ENCODE results near the gene CLDN20. TPM values are rescaled to one million over a fixed set of nuclear protein-coding genes. Genes with fewer than 3 reads are reported as not detected.

Gene CLDN20
- total and polyA plus RNA-seq, 2 experiments from 2014 or later: 0.56 TPM; not detected in 1

GRCh38 chr6:155324172-155324571 lies 60.4 kb downstream of the CLDN20 start:
- Histone ChIP-seq H2AFZ (no peak overlapping the region), H3K79me2 (peaks cover 4% of the 10 kb centered on the region)
- TF ChIP-seq EZH2phosphoT487 (IDR thresholded peaks at IDR 0.05; ENCODE audit: low read depth, severe bottlenecking, unreplicated experiment): no peak
- TF ChIP-seq CTCF (IDR thresholded peaks at IDR 0.05; ENCODE audit: poor library complexity): no peak
- TF ChIP-seq EZH2 (IDR thresholded peaks at IDR 0.05; ENCODE audit: borderline replicate concordance): no peak

GRCh38 chr6:155324993-155325392 lies 61.2 kb downstream of the CLDN20 start:
- Histone ChIP-seq H3K9me2 (replicated peaks; ENCODE audit: insufficient read depth) (no peaks in the 10 kb centered on the region), H3K4me3 (no peak overlapping the region)
- TF ChIP-seq EZH2phosphoT487 (IDR thresholded peaks at IDR 0.05; ENCODE audit: low read depth, severe bottlenecking, unreplicated experiment): no peak
- TF ChIP-seq CTCF (IDR thresholded peaks at IDR 0.05; ENCODE audit: poor library complexity): no peak
- TF ChIP-seq EZH2 (IDR thresholded peaks at IDR 0.05; ENCODE audit: borderline replicate concordance): no peak

More at GRCh38 chr6:155324172-155324571, 60.4 kb downstream of the CLDN20 start:
- no peaks in the 10 kb centered on the region for H3K36me3 ChIP-seq (replicated peaks; ENCODE audit: insufficient read depth, low read depth)
- H3K9me3 ChIP-seq (ENCODE audit: low read depth): no peaks in the 10 kb centered on the region
- no peaks in the 10 kb centered on the region for H3K9me2 ChIP-seq (replicated peaks; ENCODE audit: insufficient read depth)
- H4K20me1 ChIP-seq (ENCODE audit: insufficient read depth, poor library complexity, severe bottlenecking): no peaks in the 10 kb centered on the region
- H3K27ac ChIP-seq: no peak overlapping the region
- WGBS (ENCODE audit: low lambda C conversion rate, missing lambda C conversion rate): 95% methylated on average over 2 of the region's 2 CpGs
- H3K4me1 ChIP-seq (ENCODE audit: insufficient read depth): peaks cover 7% of the 10 kb centered on the region
- no peak overlapping the region for H3K4me3 ChIP-seq
- H3K4me2 ChIP-seq: no peak overlapping the region
- H3K27me3 ChIP-seq: no peaks in the 10 kb centered on the region
- DNase-seq (ENCODE audit: low spot score): no peak

GRCh38 chr6:155325700-155326516 lies 62.1 kb downstream of the CLDN20 start:
- no peak for TF ChIP-seq CTCF (IDR thresholded peaks at IDR 0.05; ENCODE audit: poor library complexity)
- TF ChIP-seq EZH2 (IDR thresholded peaks at IDR 0.05; ENCODE audit: borderline replicate concordance): no peak
- no peak for TF ChIP-seq EZH2phosphoT487 (IDR thresholded peaks at IDR 0.05; ENCODE audit: low read depth, severe bottlenecking, unreplicated experiment)
- DNase-seq (ENCODE audit: low spot score): no peak
- peaks cover 4% of the 10 kb centered on the region for H3K79me2 ChIP-seq
- no peaks in the 10 kb centered on the region for H3K27me3 ChIP-seq
- H3K36me3 ChIP-seq (replicated peaks; ENCODE audit: insufficient read depth, low read depth): no peaks in the 10 kb centered on the region
- H3K27ac ChIP-seq: no peak overlapping the region
- H3K4me1 ChIP-seq (ENCODE audit: insufficient read depth): peaks cover 7% of the 10 kb centered on the region
- H3K9me3 ChIP-seq (ENCODE audit: low read depth): no peaks in the 10 kb centered on the region
- no peaks in the 10 kb centered on the region for H4K20me1 ChIP-seq (ENCODE audit: insufficient read depth, poor library complexity, severe bottlenecking)
- 78% methylated on average over 6 of the region's 6 CpGs for WGBS (ENCODE audit: low lambda C conversion rate, missing lambda C conversion rate)
- no peaks in the 10 kb centered on the region for H3K9me2 ChIP-seq (replicated peaks; ENCODE audit: insufficient read depth)
- no peak overlapping the region for H2AFZ ChIP-seq
- H3K4me3 ChIP-seq: no peak overlapping the region
- H3K4me2 ChIP-seq: no peak overlapping the region

More at GRCh38 chr6:155324993-155325392, 61.2 kb downstream of the CLDN20 start:
- peaks cover 4% of the 10 kb centered on the region for H3K79me2 ChIP-seq
- H3K4me1 ChIP-seq (ENCODE audit: insufficient read depth): peaks cover 7% of the 10 kb centered on the region
- H3K36me3 ChIP-seq (replicated peaks; ENCODE audit: insufficient read depth, low read depth): no peaks in the 10 kb centered on the region
- no peaks in the 10 kb centered on the region for H4K20me1 ChIP-seq (ENCODE audit: insufficient read depth, poor library complexity, severe bottlenecking)
- no peak for DNase-seq (ENCODE audit: low spot score)
- H3K9me3 ChIP-seq (ENCODE audit: low read depth): no peaks in the 10 kb centered on the region
- H2AFZ ChIP-seq: no peak overlapping the region
- H3K27me3 ChIP-seq: no peaks in the 10 kb centered on the region
- H3K27ac ChIP-seq: no peak overlapping the region
- H3K4me2 ChIP-seq: no peak overlapping the region

Other genes with a start within 250 kb of the CLDN20 start
- gene TFB1M, start 50.5 kb downstream of the CLDN20 start, total RNA-seq: 11.2 and 16.4 TPM in 2 replicates
- gene TFB1M, start 50.5 kb downstream of the CLDN20 start, polyA plus RNA-seq: 10.3 and 14.9 TPM in 2 replicates
- gene NOX3, start 191.8 kb downstream of the CLDN20 start, total RNA-seq: not detected in 2 replicates
- not detected in 2 replicates for gene NOX3, start 191.8 kb downstream of the CLDN20 start, polyA plus RNA-seq

All from hepatocyte (in vitro differentiated cells).